GM12872 (cell line): ENCODE data around the gene DIMT1.

Experiments
- CTCF ChIP-seq: IDR thresholded peaks from 3 replicates; pipeline ENCODE4 v1.5.1; 2011; ENCODE audit warnings: low read depth, mild to moderate bottlenecking, low read length, moderate library complexity; ENCODE audit not compliant: insufficient read depth

Gene DIMT1

GRCh38 chr5:62341783-62342475 is 61.8 kb downstream of the DIMT1 start:
- no peak for TF ChIP-seq CTCF

GRCh38 chr5:62340979-62341378 is 62.7 kb downstream of the DIMT1 start:
- TF ChIP-seq CTCF, result no peak

- peak; percentile 37 for TF ChIP-seq CTCF
Measured at GRCh38 chr5:62340392-62340791, 63.3 kb downstream of the DIMT1 start.
